HepG2 (cell line): ENCODE results near the gene TRIO. TPM values are rescaled to one million over a fixed set of nuclear protein-coding genes. Genes with fewer than 3 reads are reported as not detected.

Experiments
- ATAC-seq: fragments of 200-7000 bp; cut with Tn5 transposase; 3 replicates; pipeline ENCODE4 v1.9.1; 2020; ENCODE audit warnings: mild to moderate bottlenecking, moderate library complexity
- BruUV-seq: library from RNA; stranded (reverse); fragments of 400-500 nt; replicated peaks from 2 replicates; lab custom pipeline; 2021; lab: Mats Ljungman, UMichigan
- CTCF ChIA-PET: fragments of 300-600 bp; formaldehyde crosslinking; extraction: SDS; loops from one replicate; lab custom pipeline; 2021; ENCODE audit warnings: low total read pairs, inconsistent platforms, low intra/inter-chr PET ratio; lab: Yijun Ruan, JAX
- POLR2A ChIA-PET: fragments of 350-600 bp; sonication (Branson Sonifier 250); formaldehyde crosslinking; loops from one replicate; lab custom pipeline; 2020; ENCODE audit warnings: antibody characterized with exemption, inconsistent platforms; lab: Yijun Ruan, JAX
- DNase-seq: peaks from one replicate; pipeline ENCODE4 v3.0.0-alpha.2; 2015; ENCODE audit warnings: low spot score
- FAIRE-seq: peaks from 3 replicates; lab custom pipeline; 2011; peaks lifted over from hg19 to GRCh38; lab: Jason Lieb, UNC
- H2AFZ ChIP-seq: one replicate; pipeline ENCODE4 v1.6.1; 2011; ENCODE audit warnings: low read length, inconsistent platforms
- H3K27ac ChIP-seq: fragments of 300-600 bp; 3 replicates; pipeline ENCODE4 v1.8.0; 2011; ENCODE audit warnings: mixed run types, mild to moderate bottlenecking, mixed read lengths, low read length, inconsistent platforms; ENCODE audit not compliant: insufficient read depth; ENCODE audit errors: extremely low read length
- H3K27me3 ChIP-seq, 2 experiments: fragments of 200-600 bp in 1 of 2; 2 replicates in 1 of 2; 3 replicates in 1 of 2; pipeline versions ENCODE4 v1.6.0 to v1.8.0; 2011; ENCODE audit warnings: low read length in 2 of 2, mild to moderate bottlenecking in 2 of 2, moderate library complexity in 2 of 2, inconsistent platforms in 1 of 2; ENCODE audit not compliant: insufficient read depth in 2 of 2, control insufficient read depth in 1 of 2
- H3K36me3 ChIP-seq, 2 experiments: fragments of 200-600 bp in 1 of 2; replicated peaks in 1 of 2; 2 replicates in 1 of 2; 3 replicates in 1 of 2; pipeline versions ENCODE4 v1.5.1 to v1.8.0; 2011; ENCODE audit warnings: low read length in 2 of 2, inconsistent platforms in 1 of 2; ENCODE audit not compliant: insufficient read depth in 2 of 2, control insufficient read depth in 1 of 2
- H3K4me1 ChIP-seq: 2 replicates; pipeline ENCODE4 v1.5.1; 2012; ENCODE audit warnings: low read length, inconsistent platforms; ENCODE audit not compliant: insufficient read depth
- H3K4me2 ChIP-seq: 2 replicates; pipeline ENCODE4 v1.6.0; 2011; ENCODE audit warnings: low read depth, low read length, inconsistent platforms
- H3K4me3 ChIP-seq, 3 experiments: fragments of 200-600 bp in 1 of 3; sonication (generic), shearing (Covaris generic) in 1 of 3; replicated peaks in 1 of 3; 2 replicates each; pipeline ENCODE4 v1.5.1; 2011 to 2016; ENCODE audit warnings: low read length in 3 of 3, inconsistent platforms in 2 of 3, low read depth in 2 of 3, mild to moderate bottlenecking in 2 of 3, control low read depth in 1 of 3, mixed read lengths in 1 of 3; ENCODE audit not compliant: insufficient read depth in 1 of 3
- H3K79me2 ChIP-seq: one replicate; pipeline ENCODE4 v1.6.1; 2011; ENCODE audit warnings: low read length, inconsistent platforms; ENCODE audit not compliant: insufficient read depth
- H3K9ac ChIP-seq: 2 replicates; pipeline ENCODE4 v1.6.0; 2011; ENCODE audit warnings: mild to moderate bottlenecking, low read depth, low read length, inconsistent platforms; ENCODE audit not compliant: insufficient read depth
- H3K9me3 ChIP-seq: 2 replicates; pipeline ENCODE4 v1.5.1; 2012; ENCODE audit warnings: mild to moderate bottlenecking, low read length
- H4K20me1 ChIP-seq: 2 replicates; pipeline ENCODE4 v1.6.0; 2011; ENCODE audit warnings: inconsistent platforms, mild to moderate bottlenecking, low read length, moderate library complexity; ENCODE audit not compliant: insufficient read depth
- FOXM1 ChIP-seq: sonication (generic); formaldehyde crosslinking; IDR thresholded peaks from 2 replicates; pipeline ENCODE4 v1.5.0; 2020; ENCODE audit warnings: missing genetic modification reagents
- HCFC1 ChIP-seq: fragments of 150-350 bp; IDR thresholded peaks from 2 replicates; pipeline ENCODE4 v1.6.1; 2014; ENCODE audit warnings: low read depth, low read length
- ISX ChIP-seq: sonication (generic); formaldehyde crosslinking; conservative IDR thresholded peaks from 2 replicates; pipeline ENCODE4 v1.5.0; 2020; ENCODE audit warnings: missing genetic modification reagents
- KDM5B ChIP-seq: sonication (generic); formaldehyde crosslinking; IDR thresholded peaks from 2 replicates; pipeline ENCODE4 v1.4.0; 2020; ENCODE audit warnings: missing genetic modification reagents, mild to moderate bottlenecking, borderline replicate concordance
- KMT2A ChIP-seq: sonication (generic); formaldehyde crosslinking; IDR thresholded peaks from 2 replicates; pipeline ENCODE4 v1.4.0; 2020; ENCODE audit warnings: missing genetic modification reagents
- LCORL ChIP-seq, 2 experiments: fragments of 450-650 bp in 1 of 2; sonication (generic) in 1 of 2; formaldehyde crosslinking in 1 of 2; IDR thresholded peaks; 2 replicates each; pipeline versions ENCODE4 v1.5.0 to v1.6.1; 2017 to 2020; ENCODE audit warnings: antibody characterized with exemption in 1 of 2, missing genetic modification reagents in 1 of 2
- NFE2 ChIP-seq: sonication (generic); formaldehyde crosslinking; IDR thresholded peaks from 2 replicates; pipeline ENCODE4 v1.4.0; 2020; ENCODE audit warnings: missing genetic modification reagents
- PHF21A ChIP-seq: sonication (generic); formaldehyde crosslinking; IDR thresholded peaks from 2 replicates; pipeline ENCODE4 v1.5.0; 2020; ENCODE audit warnings: mild to moderate bottlenecking, missing genetic modification reagents
- POLR2A ChIP-seq, 2 experiments: IDR thresholded peaks; 2 replicates each; pipeline ENCODE4 v1.6.1; 2011; ENCODE audit warnings: low read depth in 2 of 2, low read length in 2 of 2, mild to moderate bottlenecking in 1 of 2, moderate library complexity in 1 of 2; ENCODE audit not compliant: insufficient read depth in 1 of 2
- SMAD3 ChIP-seq: sonication (generic); formaldehyde crosslinking; IDR thresholded peaks from 2 replicates; pipeline ENCODE4 v1.4.0; 2020; ENCODE audit warnings: missing genetic modification reagents
- ZNF138 ChIP-seq: sonication (generic); formaldehyde crosslinking; IDR thresholded peaks from 2 replicates; pipeline ENCODE4 v1.5.0; 2020; ENCODE audit warnings: mild to moderate bottlenecking, low read depth, missing genetic modification reagents
- ZNF235 ChIP-seq: sonication (generic); formaldehyde crosslinking; IDR thresholded peaks from 2 replicates; pipeline ENCODE4 v1.8.1; 2023; ENCODE audit warnings: mild to moderate bottlenecking, missing genetic modification reagents, borderline replicate concordance
- ZNF296 ChIP-seq: sonication (generic); formaldehyde crosslinking; conservative IDR thresholded peaks from 2 replicates; pipeline ENCODE4 v1.5.0; 2020; ENCODE audit warnings: mild to moderate bottlenecking, missing genetic modification reagents
- ZNF792 ChIP-seq: IDR thresholded peaks from 2 replicates; pipeline ENCODE4 v1.6.1; 2016
- WGBS: methylation state at CpG from one replicate; pipeline ENCODE4 v1.1.6; 2017; ENCODE audit warnings: low lambda C conversion rate; 5-methylcytosine and 5-hydroxymethylcytosine counted together
- in situ Hi-C: cut with HindIII; loops from 2 replicates; pipeline ENCODE4 v1.10.0; 2017; ENCODE audit warnings: low pct_unique_long_range_greater_than_20kb; ENCODE audit not compliant: extremely low pct_ligation_motif_present
- intact Hi-C: fragments of 100-400 bp; cut with micrococcal nuclease; formaldehyde crosslinking; loops from one replicate; pipeline ENCODE4 v1.10.0; 2022; ENCODE audit not compliant: unreplicated experiment
- polyA plus RNA-seq, 8 experiments: library from polyadenylated mRNA; depleted of rRNA in 3 of 8; stranded (reverse) in 7 of 8; unstranded in 1 of 8; fragments of >200 nt; fragmentation: Illumina TruSeq in 4 of 8; extraction: Trizol in 4 of 8; gene quantifications; 2 replicates each; pipeline versions ENCODE4 v1.2.1 to v1.2.3, GENCODE V29; 2011 to 2016; ENCODE audit warnings: low read depth in 4 of 8, missing spikeins in 1 of 8, mixed read lengths in 1 of 8; ENCODE audit not compliant: insufficient read depth in 1 of 8
- total RNA-seq, 5 experiments: library from RNA; depleted of rRNA; stranded (reverse); fragments of >200 nt; fragmentation: Illumina TruSeq; extraction: Trizol; gene quantifications; 2 replicates each; pipeline ENCODE4 v1.2.3, GENCODE V29; 2016; ENCODE audit warnings: low read depth in 1 of 5
- TF ChIP-seq, protein P1 (sequence below): sonication (generic); formaldehyde crosslinking; conservative IDR thresholded peaks from 2 replicates; pipeline ENCODE4 v1.4.0; 2020; ENCODE audit warnings: mild to moderate bottlenecking, missing genetic modification reagents, moderate library complexity
- TF ChIP-seq, protein P2 (sequence below): sonication (generic); formaldehyde crosslinking; IDR thresholded peaks from 2 replicates; pipeline ENCODE4 v1.5.1; 2020; ENCODE audit warnings: missing genetic modification reagents, mild to moderate bottlenecking, borderline replicate concordance
- TF ChIP-seq, protein P3 (sequence below): IDR thresholded peaks from 2 replicates; pipeline ENCODE4 v1.6.1; 2016; ENCODE audit warnings: missing compliant biosample characterization, missing genetic modification reagents, borderline replicate concordance
- TF ChIP-seq, protein P4 (sequence below): sonication (generic); formaldehyde crosslinking; conservative IDR thresholded peaks from 2 replicates; pipeline ENCODE4 v1.8.1; 2023; ENCODE audit warnings: missing genetic modification reagents
- TF ChIP-seq, protein P5 (sequence below): sonication (generic); IDR thresholded peaks from 2 replicates; pipeline ENCODE4 v1.6.1; 2016; ENCODE audit warnings: low read depth, borderline replicate concordance

The TRIO gene
- total and polyA plus RNA-seq, 2 of the 13 experiments (the other 11 are each of a cell fraction or from before 2014, with no cell fraction given), result 45.2 to 45.9 TPM

DNA sequence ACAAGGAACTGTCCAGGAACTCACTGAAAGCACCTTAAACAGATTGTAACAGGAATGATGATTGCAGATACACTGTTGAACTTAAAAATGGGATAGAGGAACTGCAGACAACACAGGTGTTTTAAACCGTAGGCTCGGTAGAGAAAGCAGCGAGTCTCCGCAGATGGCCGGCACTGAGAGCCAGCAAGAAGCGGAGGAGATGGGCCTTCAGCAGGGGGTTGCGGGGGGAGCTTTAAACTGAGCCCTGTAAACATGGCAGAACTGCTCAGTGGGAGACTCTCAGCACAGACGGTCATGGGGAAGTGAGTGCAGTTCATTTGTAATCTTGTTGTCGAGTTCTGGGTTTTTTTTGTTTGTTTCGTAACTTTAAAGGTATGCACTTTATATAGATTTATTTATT lies 283.4 kb downstream of the TRIO start:
- POLR2A ChIA-PET, result no interaction called here
- ATAC-seq, result no peak
- no TSS peak for BruUV-seq
- TF ChIP-seq, protein P1, sequence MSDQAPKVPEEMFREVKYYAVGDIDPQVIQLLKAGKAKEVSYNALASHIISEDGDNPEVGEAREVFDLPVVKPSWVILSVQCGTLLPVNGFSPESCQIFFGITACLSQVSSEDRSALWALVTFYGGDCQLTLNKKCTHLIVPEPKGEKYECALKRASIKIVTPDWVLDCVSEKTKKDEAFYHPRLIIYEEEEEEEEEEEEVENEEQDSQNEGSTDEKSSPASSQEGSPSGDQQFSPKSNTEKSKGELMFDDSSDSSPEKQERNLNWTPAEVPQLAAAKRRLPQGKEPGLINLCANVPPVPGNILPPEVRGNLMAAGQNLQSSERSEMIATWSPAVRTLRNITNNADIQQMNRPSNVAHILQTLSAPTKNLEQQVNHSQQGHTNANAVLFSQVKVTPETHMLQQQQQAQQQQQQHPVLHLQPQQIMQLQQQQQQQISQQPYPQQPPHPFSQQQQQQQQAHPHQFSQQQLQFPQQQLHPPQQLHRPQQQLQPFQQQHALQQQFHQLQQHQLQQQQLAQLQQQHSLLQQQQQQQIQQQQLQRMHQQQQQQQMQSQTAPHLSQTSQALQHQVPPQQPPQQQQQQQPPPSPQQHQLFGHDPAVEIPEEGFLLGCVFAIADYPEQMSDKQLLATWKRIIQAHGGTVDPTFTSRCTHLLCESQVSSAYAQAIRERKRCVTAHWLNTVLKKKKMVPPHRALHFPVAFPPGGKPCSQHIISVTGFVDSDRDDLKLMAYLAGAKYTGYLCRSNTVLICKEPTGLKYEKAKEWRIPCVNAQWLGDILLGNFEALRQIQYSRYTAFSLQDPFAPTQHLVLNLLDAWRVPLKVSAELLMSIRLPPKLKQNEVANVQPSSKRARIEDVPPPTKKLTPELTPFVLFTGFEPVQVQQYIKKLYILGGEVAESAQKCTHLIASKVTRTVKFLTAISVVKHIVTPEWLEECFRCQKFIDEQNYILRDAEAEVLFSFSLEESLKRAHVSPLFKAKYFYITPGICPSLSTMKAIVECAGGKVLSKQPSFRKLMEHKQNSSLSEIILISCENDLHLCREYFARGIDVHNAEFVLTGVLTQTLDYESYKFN (CRISPR knock-in tag), result no peak
- TF ChIP-seq ZNF235 (CRISPR knock-in tag) (no peak), ISX (CRISPR knock-in tag) (no peak), ZNF792 (CRISPR knock-in tag) (no peak), NFE2 (no peak), ZNF296 (CRISPR knock-in tag) (no peak), HCFC1 (no peak), FOXM1 (CRISPR knock-in tag) (no peak), PHF21A (no peak), POLR2A (IDR thresholded peaks at IDR 0.05; ENCODE audit: insufficient read depth in 1 of 2, low read depth in 2 of 2, low read length in 2 of 2) (no peak), KDM5B (CRISPR knock-in tag) (no peak), ZNF138 (CRISPR knock-in tag) (no peak), SMAD3 (CRISPR knock-in tag) (no peak), LCORL (IDR thresholded peaks at IDR 0.05) (no peak), LCORL (CRISPR knock-in tag; IDR thresholded peaks at IDR 0.05) (no peak), KMT2A (CRISPR knock-in tag) (no peak)
- TF ChIP-seq, protein P2, sequence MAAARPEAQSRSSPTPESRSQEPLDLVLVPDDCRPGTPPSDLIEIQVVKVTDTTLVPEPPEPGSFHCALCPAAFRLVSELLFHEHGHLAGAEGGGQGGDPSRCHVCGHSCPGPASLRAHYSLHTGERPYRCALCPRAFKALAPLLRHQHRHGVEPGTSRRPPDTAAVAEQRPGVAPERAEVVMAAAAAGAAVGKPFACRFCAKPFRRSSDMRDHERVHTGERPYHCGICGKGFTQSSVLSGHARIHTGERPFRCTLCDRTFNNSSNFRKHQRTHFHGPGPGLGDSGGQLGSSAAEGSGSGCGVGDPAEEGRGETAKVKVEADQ (CRISPR knock-in tag), result no peak
- TF ChIP-seq, protein P3, sequence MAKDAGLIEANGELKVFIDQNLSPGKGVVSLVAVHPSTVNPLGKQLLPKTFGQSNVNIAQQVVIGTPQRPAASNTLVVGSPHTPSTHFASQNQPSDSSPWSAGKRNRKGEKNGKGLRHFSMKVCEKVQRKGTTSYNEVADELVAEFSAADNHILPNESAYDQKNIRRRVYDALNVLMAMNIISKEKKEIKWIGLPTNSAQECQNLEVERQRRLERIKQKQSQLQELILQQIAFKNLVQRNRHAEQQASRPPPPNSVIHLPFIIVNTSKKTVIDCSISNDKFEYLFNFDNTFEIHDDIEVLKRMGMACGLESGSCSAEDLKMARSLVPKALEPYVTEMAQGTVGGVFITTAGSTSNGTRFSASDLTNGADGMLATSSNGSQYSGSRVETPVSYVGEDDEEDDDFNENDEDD (CRISPR knock-in tag), result no peak
- TF ChIP-seq, protein P4, sequence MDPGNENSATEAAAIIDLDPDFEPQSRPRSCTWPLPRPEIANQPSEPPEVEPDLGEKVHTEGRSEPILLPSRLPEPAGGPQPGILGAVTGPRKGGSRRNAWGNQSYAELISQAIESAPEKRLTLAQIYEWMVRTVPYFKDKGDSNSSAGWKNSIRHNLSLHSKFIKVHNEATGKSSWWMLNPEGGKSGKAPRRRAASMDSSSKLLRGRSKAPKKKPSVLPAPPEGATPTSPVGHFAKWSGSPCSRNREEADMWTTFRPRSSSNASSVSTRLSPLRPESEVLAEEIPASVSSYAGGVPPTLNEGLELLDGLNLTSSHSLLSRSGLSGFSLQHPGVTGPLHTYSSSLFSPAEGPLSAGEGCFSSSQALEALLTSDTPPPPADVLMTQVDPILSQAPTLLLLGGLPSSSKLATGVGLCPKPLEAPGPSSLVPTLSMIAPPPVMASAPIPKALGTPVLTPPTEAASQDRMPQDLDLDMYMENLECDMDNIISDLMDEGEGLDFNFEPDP (CRISPR knock-in tag), result no peak
- TF ChIP-seq, protein P5, sequence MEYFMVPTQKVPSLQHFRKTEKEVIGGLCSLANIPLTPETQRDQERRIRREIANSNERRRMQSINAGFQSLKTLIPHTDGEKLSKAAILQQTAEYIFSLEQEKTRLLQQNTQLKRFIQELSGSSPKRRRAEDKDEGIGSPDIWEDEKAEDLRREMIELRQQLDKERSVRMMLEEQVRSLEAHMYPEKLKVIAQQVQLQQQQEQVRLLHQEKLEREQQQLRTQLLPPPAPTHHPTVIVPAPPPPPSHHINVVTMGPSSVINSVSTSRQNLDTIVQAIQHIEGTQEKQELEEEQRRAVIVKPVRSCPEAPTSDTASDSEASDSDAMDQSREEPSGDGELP, result no peak

More for the DNA sequence above, 283.4 kb downstream of the TRIO start:
- intact Hi-C loops (no loop called here), in situ Hi-C loops (no loop called here)
- Histone ChIP-seq H4K20me1 (no peaks in the 10 kb centered on the region), H3K36me3 (peaks cover 17 to 43% of the 10 kb centered on the region in 2 experiments; a peak in 4 of 5 replicates), H2AFZ (no peak overlapping the region), H3K4me1 (no peaks in the 10 kb centered on the region), H3K79me2 (no peaks in the 10 kb centered on the region), H3K4me2 (no peak overlapping the region), H3K27ac (no peak overlapping the region), H3K27me3 (no peaks in the 10 kb centered on the region), H3K4me3 (no peak overlapping the region), H3K9me3 (no peaks in the 10 kb centered on the region), H3K9ac (no peak overlapping the region)
- CTCF ChIA-PET, result no interaction called here
- FAIRE-seq (no peak), DNase-seq (no peak)
- 98% methylated on average over 10 of the region's 10 CpGs for WGBS
